Spleen (tissue), 7 donors: ENCODE measurements around the gene STKLD1.

Experiments
- POLR2A ChIP-seq, 3 donors: fragments of 450-650 bp; IDR thresholded peaks; one replicate each; pipeline ENCODE4 v1.5.1; 2017; ENCODE audit warnings: antibody characterized with exemption in 3 of 3, mild to moderate bottlenecking in 1 of 3
- TF ChIP-seq, protein P1 (sequence below), 11 experiments: fragments of 200-600 bp in 7 of 11; fragments of 450-650 bp in 4 of 11; sonication (generic) in 4 of 11; IDR thresholded peaks in 8 of 11; conservative IDR thresholded peaks in 3 of 11; 1 replicate in 7 of 11; 2 replicates in 4 of 11; pipeline versions ENCODE4 v1.4.0 to v1.8.0; 2016 to 2021; ENCODE audit warnings: antibody characterized with exemption in 11 of 11, inconsistent platforms in 4 of 11, mild to moderate bottlenecking in 1 of 11
- donor health status: DM: no; HTN: no; CAD: no; lungs with moderate emphysema.
- donor health status: DM: no; HTN: no; CAD: no.
- donor health status: DM: no; HTN: no; CAD: no.

DNA sequence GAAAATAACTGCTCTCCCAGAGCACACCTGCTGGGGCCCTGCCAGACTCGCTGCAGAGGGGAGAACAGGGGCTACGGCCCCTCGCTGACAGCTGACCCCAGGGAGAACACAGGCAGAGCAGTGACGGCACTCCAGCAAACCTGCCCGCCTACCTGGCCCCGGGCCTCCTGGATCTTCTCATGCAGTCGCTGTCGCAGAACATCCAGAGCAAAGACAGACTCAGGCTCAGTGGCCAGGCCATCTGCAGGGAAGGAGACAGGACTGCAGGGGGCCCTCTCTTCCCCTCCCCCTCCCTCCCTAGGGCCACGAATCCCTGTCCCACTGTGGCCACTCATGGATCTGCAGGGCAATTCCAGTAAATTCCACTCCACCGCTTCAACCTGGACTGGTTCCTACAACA, 42.6 kb upstream of the STKLD1 start:
- TF ChIP-seq, protein P1, sequence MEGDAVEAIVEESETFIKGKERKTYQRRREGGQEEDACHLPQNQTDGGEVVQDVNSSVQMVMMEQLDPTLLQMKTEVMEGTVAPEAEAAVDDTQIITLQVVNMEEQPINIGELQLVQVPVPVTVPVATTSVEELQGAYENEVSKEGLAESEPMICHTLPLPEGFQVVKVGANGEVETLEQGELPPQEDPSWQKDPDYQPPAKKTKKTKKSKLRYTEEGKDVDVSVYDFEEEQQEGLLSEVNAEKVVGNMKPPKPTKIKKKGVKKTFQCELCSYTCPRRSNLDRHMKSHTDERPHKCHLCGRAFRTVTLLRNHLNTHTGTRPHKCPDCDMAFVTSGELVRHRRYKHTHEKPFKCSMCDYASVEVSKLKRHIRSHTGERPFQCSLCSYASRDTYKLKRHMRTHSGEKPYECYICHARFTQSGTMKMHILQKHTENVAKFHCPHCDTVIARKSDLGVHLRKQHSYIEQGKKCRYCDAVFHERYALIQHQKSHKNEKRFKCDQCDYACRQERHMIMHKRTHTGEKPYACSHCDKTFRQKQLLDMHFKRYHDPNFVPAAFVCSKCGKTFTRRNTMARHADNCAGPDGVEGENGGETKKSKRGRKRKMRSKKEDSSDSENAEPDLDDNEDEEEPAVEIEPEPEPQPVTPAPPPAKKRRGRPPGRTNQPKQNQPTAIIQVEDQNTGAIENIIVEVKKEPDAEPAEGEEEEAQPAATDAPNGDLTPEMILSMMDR (IDR thresholded peaks at IDR 0.05 in 8 of 11, conservative IDR thresholded peaks at IDR 0.05 in 3 of 11) = no peak
- no peak for TF ChIP-seq POLR2A (IDR thresholded peaks at IDR 0.05)
